Osteocyte (in vitro differentiated cells): ENCODE results near the gene C2orf76. TPM values are rescaled to one million over a fixed set of nuclear protein-coding genes. Genes with fewer than 3 reads are reported as not detected.

Experiments
- DNase-seq: peaks from one replicate; pipeline ENCODE4 v3.0.0; 2021; ENCODE audit warnings: mixed read lengths; ENCODE audit not compliant: unreplicated experiment; ENCODE audit errors: extremely low spot score
- H3K27ac Mint-ChIP-seq: one replicate; pipeline ENCODE4 v1.8.0; 2021; ENCODE audit warnings: mild to moderate bottlenecking, mixed read lengths; ENCODE audit not compliant: unreplicated experiment
- H3K27me3 Mint-ChIP-seq: one replicate; pipeline ENCODE4 v1.8.0; 2021; ENCODE audit warnings: mixed read lengths; ENCODE audit not compliant: unreplicated experiment
- H3K36me3 Mint-ChIP-seq: one replicate; pipeline ENCODE4 v1.8.0; 2021; ENCODE audit warnings: mixed read lengths; ENCODE audit not compliant: unreplicated experiment
- H3K4me1 Mint-ChIP-seq: one replicate; pipeline ENCODE4 v1.8.0; 2021; ENCODE audit warnings: mixed read lengths; ENCODE audit not compliant: unreplicated experiment
- H3K4me3 Mint-ChIP-seq: one replicate; pipeline ENCODE4 v1.8.0; 2021; ENCODE audit warnings: mild to moderate bottlenecking, moderate library complexity, mixed read lengths; ENCODE audit not compliant: unreplicated experiment
- H3K9me3 Mint-ChIP-seq: one replicate; pipeline ENCODE4 v1.8.0; 2021; ENCODE audit warnings: mixed read lengths; ENCODE audit not compliant: unreplicated experiment
- CTCF ChIP-seq: fragments of 200-600 bp; sonication (generic); IDR thresholded peaks from 2 replicates; pipeline ENCODE4 v1.5.0; 2021; ENCODE audit warnings: antibody characterized with exemption, mild to moderate bottlenecking, moderate library complexity
- total RNA-seq: library from RNA; stranded (reverse); gene quantifications from 2 replicates; pipeline ENCODE4 v1.2.1, GENCODE V29; 2021

Gene C2orf76
- total RNA-seq, 1 donor from 2014 or later = 11.1 TPM

- Mint-ChIP-seq H3K36me3 (no peaks in the 10 kb centered on the region), H3K4me1 (peaks cover 21% of the 10 kb centered on the region), H3K27ac (no peak overlapping the region), H3K9me3 (no peaks in the 10 kb centered on the region), H3K27me3 (no peaks in the 10 kb centered on the region), H3K4me3 (no peak overlapping the region)
- TF ChIP-seq CTCF = no peak
- no peak for DNase-seq
These were observed 103.0 kb downstream of the C2orf76 start for GRCh38 chr2:119263656-119264055.

- Mint-ChIP-seq H3K27ac (no peak overlapping the region), H3K36me3 (no peaks in the 10 kb centered on the region), H3K27me3 (no peaks in the 10 kb centered on the region), H3K4me1 (peaks cover 21% of the 10 kb centered on the region), H3K4me3 (no peak overlapping the region), H3K9me3 (no peaks in the 10 kb centered on the region)
- no peak for TF ChIP-seq CTCF
- no peak for DNase-seq
These were observed 103.6 kb downstream of the C2orf76 start for GRCh38 chr2:119263025-119263424.

- no peak for TF ChIP-seq CTCF
- Mint-ChIP-seq H3K4me3 (no peak overlapping the region), H3K4me1 (peaks cover 24% of the 10 kb centered on the region), H3K36me3 (no peaks in the 10 kb centered on the region), H3K27me3 (no peaks in the 10 kb centered on the region), H3K9me3 (no peaks in the 10 kb centered on the region), H3K27ac (no peak overlapping the region)
- DNase-seq = no peak
These were observed 105.0 kb downstream of the C2orf76 start for GRCh38 chr2:119261493-119262225.

GRCh38 chr2:119260646-119261492 lies 105.8 kb downstream of the C2orf76 start:
- Mint-ChIP-seq H3K36me3 (no peaks in the 10 kb centered on the region), H3K4me1 (peaks cover 32% of the 10 kb centered on the region), H3K27me3 (no peaks in the 10 kb centered on the region), H3K4me3 (no peak overlapping the region), H3K27ac (no peak overlapping the region), H3K9me3 (no peaks in the 10 kb centered on the region)
- no peak for TF ChIP-seq CTCF
- no peak for DNase-seq

- Mint-ChIP-seq H3K27me3 (no peaks in the 10 kb centered on the region), H3K36me3 (no peaks in the 10 kb centered on the region), H3K4me1 (peaks cover 46% of the 10 kb centered on the region), H3K27ac (no peak overlapping the region), H3K4me3 (no peak overlapping the region), H3K9me3 (no peaks in the 10 kb centered on the region)
- TF ChIP-seq CTCF = no peak
- DNase-seq = no peak
These were observed 107.3 kb downstream of the C2orf76 start for GRCh38 chr2:119259296-119259860.
